NCI-H1092 treated with DMSO at 0.1 percent for 48 hours (cell line): Measurements from ENCODE around the gene ENHO.
A peak's percentile ranks its signal among the peaks of the same experiment; 100 is the strongest.
"Not testable (repeated sequence)": the region's sequence is repeated elsewhere in the genome, so short reads cannot be mapped to it uniquely, and the experiment has no call there.

Experiments used
- DNase-seq: peaks from one replicate; lab custom pipeline; 2025; lab: John Stamatoyannopoulos, UW

Gene ENHO

GRCh38 chr9:34506623-34507022 lies 16.2 kb downstream of the ENHO start:
- DNase-seq = no peak

GRCh38 chr9:34505370-34506120 lies 17.2 kb downstream of the ENHO start:
- no peak for DNase-seq

DNA sequence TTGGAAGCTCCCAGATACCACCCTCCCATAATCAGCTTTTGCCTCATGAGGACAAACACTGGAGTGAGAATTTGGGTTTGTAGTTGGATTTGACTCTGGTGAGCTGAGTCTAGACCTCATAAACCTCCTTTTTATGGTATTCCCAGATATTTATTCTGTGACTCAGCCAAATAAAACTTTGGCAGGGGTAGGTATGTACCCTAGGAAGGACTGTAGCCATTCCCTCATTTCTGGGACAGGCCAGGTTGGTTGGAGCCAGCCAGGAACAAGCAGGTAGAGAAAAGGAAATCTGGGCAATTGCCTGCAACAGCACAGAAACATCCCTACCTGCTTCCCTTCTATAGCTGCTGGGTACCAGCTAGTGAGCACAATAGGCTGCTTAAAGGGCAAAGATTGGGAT lies 19.4 kb downstream of the ENHO start:
- no peak for DNase-seq

- DNase-seq = peak; percentile 86
Measured at GRCh38 chr9:34502891-34503290, 19.9 kb downstream of the ENHO start.

- DNase-seq = peak; percentile 81
Measured at GRCh38 chr9:34502471-34502870, 20.3 kb downstream of the ENHO start.

GRCh38 chr9:34501889-34502425 lies 20.8 kb downstream of the ENHO start:
- DNase-seq = peak; percentile 97

DNA sequence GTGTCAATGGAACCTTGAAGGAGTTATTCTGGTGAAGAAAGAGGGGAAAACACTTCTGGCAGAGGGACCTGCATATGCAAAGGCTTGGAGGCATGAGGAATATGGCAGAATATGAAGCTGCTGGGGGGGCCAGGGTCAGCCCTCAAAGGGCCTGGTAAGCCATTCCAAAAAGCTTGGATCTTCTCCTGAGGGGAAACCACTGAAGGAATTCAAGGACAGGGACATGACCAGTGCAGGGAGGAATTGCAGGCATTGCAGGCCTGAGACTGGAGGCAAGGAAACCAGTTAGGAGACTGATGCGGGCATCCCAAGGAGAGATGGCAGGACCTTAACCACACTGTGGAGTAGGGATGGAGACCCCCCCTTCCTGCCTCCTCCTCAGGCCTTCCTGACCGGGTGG lies 21.4 kb downstream of the ENHO start:
- DNase-seq = no peak

- peak; percentile 70 for DNase-seq
Measured at GRCh38 chr9:34500623-34501267, 22.0 kb downstream of the ENHO start.

- no peak for DNase-seq
Measured at GRCh38 chr9:34499076-34499475, 23.7 kb downstream of the ENHO start.

GRCh38 chr9:34498553-34498952 lies 24.2 kb downstream of the ENHO start:
- peak; percentile 77 for DNase-seq

DNA sequence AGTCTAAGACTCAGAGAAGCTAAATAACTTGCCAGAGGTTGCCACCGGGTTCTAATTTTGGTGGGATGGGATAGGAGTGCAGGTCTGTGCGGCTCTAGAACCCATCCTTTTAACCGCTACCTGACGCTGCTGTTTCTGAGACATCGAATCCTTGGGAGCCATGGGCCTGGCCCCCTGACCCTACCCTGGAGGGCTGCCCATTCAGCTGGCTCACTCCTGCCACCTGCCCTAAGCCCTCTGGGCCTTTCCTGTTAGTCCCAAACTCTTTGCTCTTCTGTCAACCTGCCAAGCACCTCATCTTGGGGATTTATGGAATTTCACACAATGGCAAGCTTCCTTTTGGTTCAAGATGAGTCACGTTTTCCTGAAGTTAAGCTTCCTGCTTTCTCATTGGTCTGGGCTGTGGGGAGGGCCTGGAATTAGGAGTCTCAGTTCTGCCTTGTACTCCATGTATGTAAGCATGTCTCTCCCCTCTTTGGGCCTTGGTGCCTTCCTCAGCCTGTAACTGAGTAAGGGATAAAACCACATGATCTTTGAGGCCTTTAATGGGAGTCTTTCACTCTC lies 26.6 kb downstream of the ENHO start:
- DNase-seq = no peak

DNA sequence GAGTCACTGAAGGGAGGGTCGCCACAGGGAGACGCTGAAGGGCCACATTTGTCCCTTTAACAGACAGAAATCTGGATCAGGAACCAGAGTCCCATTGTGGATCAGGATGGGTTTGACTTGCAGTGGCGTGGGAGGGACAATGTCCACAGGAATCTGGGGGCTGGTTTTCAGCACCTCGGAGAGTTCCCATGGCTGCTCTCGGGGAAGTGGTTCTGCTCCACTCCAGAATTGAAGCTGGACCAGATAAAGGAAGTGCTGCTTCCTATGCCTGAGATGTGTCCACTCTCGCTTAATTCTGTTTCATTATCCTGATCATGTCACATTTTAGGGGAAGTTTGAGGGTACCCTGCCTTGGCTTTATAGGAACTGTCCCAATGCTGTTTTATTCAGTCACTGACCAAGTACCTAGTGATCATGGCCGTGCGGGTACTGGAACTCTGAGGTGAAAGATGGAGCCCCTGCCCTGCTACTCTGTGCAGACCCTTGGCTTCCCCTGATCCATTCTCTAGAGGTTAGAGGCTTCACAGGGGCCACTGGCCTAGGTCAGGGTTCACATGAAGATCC lies 28.7 kb downstream of the ENHO start:
- DNase-seq = no peak

- peak; percentile 9 for DNase-seq
Measured at GRCh38 chr9:34492051-34492450, 30.7 kb downstream of the ENHO start.

GRCh38 chr9:34491596-34491995 lies 31.2 kb downstream of the ENHO start:
- DNase-seq = no peak

DNA sequence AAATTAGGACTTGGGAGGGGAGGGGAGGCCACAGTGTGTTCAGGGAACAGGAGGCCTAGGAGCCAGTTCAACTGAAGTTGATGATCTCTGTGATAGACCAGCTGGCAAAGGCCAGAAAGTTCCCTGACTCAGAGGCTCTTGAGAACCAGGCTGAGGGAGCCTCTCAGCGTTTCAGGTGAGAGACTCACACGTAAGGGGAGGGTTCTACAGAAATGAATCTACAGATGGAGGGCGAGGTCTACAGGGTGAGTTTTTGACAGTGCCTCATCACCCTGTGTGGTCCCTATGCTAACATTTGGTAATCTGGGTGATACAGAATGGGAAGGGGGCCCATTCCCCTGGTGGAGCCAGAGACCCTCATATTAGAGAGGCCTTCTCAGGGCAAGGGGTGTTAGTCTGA lies 32.0 kb downstream of the ENHO start:
- no peak for DNase-seq

DNA sequence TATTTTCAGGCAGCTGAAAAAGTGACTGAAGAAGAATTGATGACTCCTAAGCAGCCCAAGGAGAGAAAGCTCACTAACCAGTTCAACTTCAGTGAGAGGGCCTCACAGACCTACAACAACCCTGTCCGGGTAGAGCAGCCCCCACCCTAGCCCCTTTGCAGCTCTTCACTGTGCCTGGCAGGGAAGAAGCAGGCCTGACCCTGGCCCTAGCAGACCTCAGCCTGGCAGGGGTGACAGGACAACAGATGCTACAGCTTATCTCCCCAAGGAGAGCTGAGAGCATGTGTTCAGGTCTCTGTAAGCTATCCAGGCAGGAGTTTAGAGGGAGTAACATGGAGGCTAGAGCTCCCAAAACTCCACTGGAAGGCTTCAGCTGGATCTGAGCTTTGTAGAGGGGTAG lies 32.4 kb downstream of the ENHO start:
- no peak for DNase-seq

DNA sequence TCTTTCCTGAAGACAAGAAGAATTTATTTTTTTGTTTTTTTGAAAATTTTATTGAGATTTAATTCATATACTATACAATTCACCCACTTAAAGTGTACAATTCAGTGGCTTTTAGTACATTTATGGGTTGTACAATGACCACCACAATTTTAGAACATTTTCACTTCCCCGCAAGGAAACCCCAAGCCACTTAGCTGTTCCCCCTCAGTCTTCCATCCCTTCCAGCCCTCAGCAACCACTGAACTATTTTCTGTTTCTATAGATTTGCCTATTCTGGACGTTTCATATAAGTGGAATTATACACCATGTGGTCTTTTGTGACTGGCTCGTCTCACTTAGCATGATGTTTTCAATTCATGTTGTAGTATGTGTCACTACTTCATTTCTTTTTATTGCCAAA lies 36.2 kb downstream of the ENHO start:
- no peak for DNase-seq

DNA sequence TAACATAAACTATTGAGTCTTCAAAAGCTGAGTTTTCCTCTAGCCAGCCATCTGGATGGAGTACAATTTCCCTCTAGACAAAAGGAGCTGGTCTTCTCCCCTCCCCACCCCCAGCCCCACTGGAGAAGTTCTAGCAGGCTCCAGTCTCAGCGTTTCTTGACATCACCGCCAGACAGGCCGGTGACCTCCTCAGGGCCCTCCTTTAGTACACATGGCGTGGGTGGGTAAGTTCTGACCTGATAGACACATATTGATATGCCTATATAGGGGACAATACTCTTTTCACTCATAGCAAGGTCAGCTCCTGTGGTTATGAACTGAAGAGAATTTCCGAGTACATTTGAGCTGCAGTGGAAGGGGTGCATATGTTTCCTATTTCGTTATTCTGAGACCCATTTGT lies 37.0 kb downstream of the ENHO start:
- DNase-seq = no peak

- DNase-seq = no peak
Measured at GRCh38 chr9:34484678-34485077, 38.1 kb downstream of the ENHO start.

- DNase-seq = not testable (repeated sequence)
Measured at GRCh38 chr9:34482746-34483145, 40.0 kb downstream of the ENHO start.

DNA sequence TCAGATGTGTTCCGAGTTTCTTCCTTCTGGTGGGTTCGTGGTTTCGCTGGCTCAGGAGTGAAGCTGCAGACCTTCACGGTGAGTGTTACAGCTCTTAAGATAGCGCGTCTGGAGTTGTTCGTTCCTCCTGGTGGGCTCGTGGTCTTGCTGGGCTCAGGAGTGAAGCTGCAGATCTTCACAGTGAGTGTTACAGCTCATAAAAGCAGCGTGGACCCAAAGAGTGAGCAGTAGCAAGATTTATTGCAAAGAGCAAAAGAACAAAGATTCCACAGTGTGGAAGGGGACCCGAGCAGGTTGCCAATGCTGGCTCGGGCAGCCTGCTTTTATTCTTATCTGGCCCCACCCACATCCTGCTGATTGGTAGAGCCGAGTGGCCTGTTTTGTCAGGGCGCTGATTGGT lies 41.2 kb downstream of the ENHO start:
- DNase-seq = not testable (repeated sequence)

DNA sequence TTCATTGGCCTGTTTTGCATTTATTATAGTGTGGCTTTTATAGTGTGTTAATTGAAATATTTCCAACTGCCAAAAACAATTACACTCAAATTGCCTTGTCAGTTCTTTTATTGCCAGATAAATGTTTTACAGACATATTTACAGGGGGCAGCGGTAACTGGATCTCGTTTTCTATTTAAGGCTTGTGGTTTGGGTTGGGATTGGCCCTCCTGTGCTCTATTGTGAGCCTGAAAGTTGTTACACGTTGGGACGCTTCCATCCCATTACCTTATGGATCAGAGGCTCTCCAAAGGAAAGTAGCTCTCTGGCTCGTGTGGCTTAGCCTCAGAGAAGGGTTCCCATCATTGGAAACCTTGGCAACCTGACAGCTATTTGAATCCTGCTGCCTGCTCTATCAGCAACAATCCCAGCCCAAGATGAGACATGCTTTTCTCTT lies 43.3 kb downstream of the ENHO start:
- no peak for DNase-seq

DNA sequence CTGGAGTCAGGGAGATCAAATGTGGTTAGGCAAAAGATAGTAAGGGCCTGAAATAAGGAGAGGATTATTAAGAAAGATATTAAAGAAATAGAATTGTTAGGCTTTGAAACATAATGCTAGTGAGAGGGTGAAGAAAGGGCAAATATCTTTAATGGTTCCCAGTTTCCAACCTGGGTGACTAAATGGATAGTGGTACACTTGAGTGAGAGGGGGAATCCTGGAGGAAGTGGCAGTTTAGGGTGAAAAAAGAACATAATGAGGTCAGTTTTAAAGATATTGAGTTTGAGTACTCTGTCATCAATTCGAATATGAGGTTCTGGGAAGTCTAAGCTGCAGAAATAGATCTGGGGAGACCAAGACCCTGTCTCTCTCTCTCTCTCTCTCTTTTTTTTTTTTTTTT lies 45.2 kb downstream of the ENHO start:
- no peak for DNase-seq
